ENCODE measurements around the gene CCIN. TPM values are rescaled to one million over a fixed set of nuclear protein-coding genes. Genes with fewer than 3 reads are reported as not detected.

The CCIN gene
- polyA plus RNA-seq, 2 of the 4 experiments (the other 2 are of a cell fraction) = not detected

- TF ChIP-seq BHLHE40 (IDR thresholded peaks at IDR 0.05; ENCODE audit: low read depth, low read length) = no peak
- TF ChIP-seq CHD4 (IDR thresholded peaks at IDR 0.05; ENCODE audit: borderline replicate concordance) = no peak
- TF ChIP-seq KDM1A (IDR thresholded peaks at IDR 0.05; ENCODE audit: low read depth) = no peak
- TF ChIP-seq NFE2L2 (conservative IDR thresholded peaks at IDR 0.05; ENCODE audit: low read length) = no peak
- TF ChIP-seq E2F6 (IDR thresholded peaks at IDR 0.05; ENCODE audit: borderline replicate concordance, low read depth) = no peak
- POLR2A ChIA-PET = interaction anchor here (0.8 to 3.0 kb wide), 7 partner anchors 12 to 240 kb away, joined by 3 to 30 read pairs (median 5); partner anchors contain the start of genes CLTA and GNE
- Histone ChIP-seq H3K9me3 (no peaks in the 10 kb centered on the region), H3K4me2 (peak overlapping the region; percentile 53), H3K27ac (peak overlapping the region; percentile 65 to 90; a peak in 5 of 6 replicates), H3K4me3 (no peak overlapping the region), H3K4me1 (peaks cover 44% of the 10 kb centered on the region)
- WGBS (ENCODE audit: missing lambda C conversion rate) = 45% methylated on average over 4 of the region's 4 CpGs
- CTCF ChIA-PET = interaction anchor here (0.7 to 16.6 kb wide), 18 partner anchors 9 to 281 kb away, joined by 3 to 321 read pairs (median 9); partner anchors contain the start of genes CLTA and GLIPR2
- DNase-seq (ENCODE audit: low read depth in 1 of 2, low spot score in 1 of 2) (peak in 1 of 2 experiments; percentile 53), ATAC-seq (peak; percentile 20 to 41; a peak in 5 of 6 replicates), FAIRE-seq (no peak)
These were observed 5.4 kb upstream of the CCIN start for GRCh38 chr9:36163786-36164170.

- Histone ChIP-seq H3K4me3 (no peak overlapping the region), H3K4me1 (peaks cover 44% of the 10 kb centered on the region), H3K9me3 (no peaks in the 10 kb centered on the region), H3K4me2 (no peak overlapping the region), H3K27ac (peak overlapping the region; percentile 65 to 90; a peak in 5 of 6 replicates)
- TF ChIP-seq TP53 (CRISPR knock-in tag; IDR thresholded peaks at IDR 0.05) = no peak
- TF ChIP-seq CBX8 (IDR thresholded peaks at IDR 0.05) = no peak
- TF ChIP-seq BHLHE40 (IDR thresholded peaks at IDR 0.05; ENCODE audit: low read depth, low read length) = no peak
- TF ChIP-seq NFE2L2 (conservative IDR thresholded peaks at IDR 0.05; ENCODE audit: low read length) = no peak
- no peak for TF ChIP-seq ZSCAN20 (CRISPR knock-in tag; IDR thresholded peaks at IDR 0.05)
- no peak for TF ChIP-seq PHF8 (IDR thresholded peaks at IDR 0.05; ENCODE audit: borderline replicate concordance, low read depth)
- ATAC-seq (no peak), DNase-seq (ENCODE audit: low read depth in 1 of 2, low spot score in 1 of 2) (no peak), FAIRE-seq (no peak)
- WGBS (ENCODE audit: missing lambda C conversion rate) = 85% methylated on average over 6 of the region's 6 CpGs
- ChIA-PET CTCF (interaction anchor here (0.7 to 16.6 kb wide), 18 partner anchors 10 to 282 kb away, joined by 3 to 321 read pairs (median 12); partner anchors contain the start of genes CLTA and GLIPR2), POLR2A (interaction anchor here (0.8 to 3.0 kb wide), 7 partner anchors 13 to 240 kb away, joined by 3 to 30 read pairs (median 5); partner anchors contain the start of genes CLTA and GNE)
These were observed 4.8 kb upstream of the CCIN start for GRCh38 chr9:36164372-36164771.

- no peak overlapping the region for H3K4me3 ChIP-seq
- ChIA-PET CTCF (interaction anchor here (1.0 to 16.6 kb wide), 15 partner anchors 10 to 283 kb away, joined by 3 to 321 read pairs (median 14); partner anchors contain the start of genes CLTA and GLIPR2), POLR2A (interaction anchor here (0.7 to 3.0 kb wide), 4 partner anchors 14 to 93 kb away, joined by 4 to 30 read pairs (median 5); partner anchors contain the start of gene CLTA)
- DNase-seq (ENCODE audit: low read depth in 1 of 2, low spot score in 1 of 2) (no peak), ATAC-seq (no peak), FAIRE-seq (no peak)
- no peaks in the 10 kb centered on the region for H3K9me3 ChIP-seq
- WGBS (ENCODE audit: missing lambda C conversion rate) = 55% methylated on average over 3 of the region's 3 CpGs
- H3K27ac ChIP-seq = peak overlapping the region; percentile 65 to 90; a peak in 4 of 6 replicates
- no peak overlapping the region for H3K4me2 ChIP-seq
- H3K4me1 ChIP-seq = peaks cover 44% of the 10 kb centered on the region
- TF ChIP-seq MYC (IDR thresholded peaks at IDR 0.05; ENCODE audit: borderline replicate concordance, low read length) = no peak
- no peak for TF ChIP-seq TFCP2L1 (CRISPR knock-in tag; IDR thresholded peaks at IDR 0.05)
- no peak for TF ChIP-seq ZC3H11A (IDR thresholded peaks at IDR 0.05)
- no peak for TF ChIP-seq BHLHE40 (IDR thresholded peaks at IDR 0.05; ENCODE audit: low read depth, low read length)
- TF ChIP-seq SMC3 (IDR thresholded peaks at IDR 0.05) = no peak
- TF ChIP-seq CHD2 (IDR thresholded peaks at IDR 0.05; ENCODE audit: low read length, partially characterized antibody) = no peak
These were observed 4.2 kb upstream of the CCIN start for GRCh38 chr9:36164989-36165388.

- FAIRE-seq = no peak
- H3K4me3 ChIP-seq = no peak overlapping the region; the same call in 2 of the 3 replicates
These were observed 3.4 kb upstream of the CCIN start for GRCh38 chr9:36165826-36166167.

More at GRCh38 chr9:36165826-36166167, 3.4 kb upstream of the CCIN start:
- ChIA-PET POLR2A (interaction anchor here (0.7 to 2.3 kb wide), 2 partner anchors 25 to 55 kb away, joined by 4 to 11 read pairs; partner anchors contain the start of gene CLTA), CTCF (interaction anchor here (0.6 to 16.6 kb wide), 32 partner anchors 8 to 232 kb away, joined by 3 to 321 read pairs (median 6); partner anchors contain the start of genes CLTA, GLIPR2 and RECK)
- H3K9me3 ChIP-seq = no peaks in the 10 kb centered on the region
- H3K4me1 ChIP-seq = peaks cover 44% of the 10 kb centered on the region
- ATAC-seq = no peak
- no peak for TF ChIP-seq NFE2L2 (conservative IDR thresholded peaks at IDR 0.05; ENCODE audit: low read length)
- no peak for TF ChIP-seq REST (IDR thresholded peaks at IDR 0.05)
- no peak for TF ChIP-seq E2F6 (IDR thresholded peaks at IDR 0.05; ENCODE audit: borderline replicate concordance, low read depth)
- TF ChIP-seq ZSCAN20 (CRISPR knock-in tag; IDR thresholded peaks at IDR 0.05) = no peak
- no peak for TF ChIP-seq CHD4 (IDR thresholded peaks at IDR 0.05; ENCODE audit: borderline replicate concordance)
- no peak for TF ChIP-seq NPAS2 (CRISPR knock-in tag; IDR thresholded peaks at IDR 0.05; ENCODE audit: borderline replicate concordance)
- no peak for TF ChIP-seq FOSL2 (IDR thresholded peaks at IDR 0.05)
- no peak for TF ChIP-seq FOSL2 (CRISPR knock-in tag; IDR thresholded peaks at IDR 0.05)
- TF ChIP-seq CBX8 (IDR thresholded peaks at IDR 0.05) = no peak
- TF ChIP-seq HOXA7 (CRISPR knock-in tag; IDR thresholded peaks at IDR 0.05) = no peak
- no peak for TF ChIP-seq RNF2 (IDR thresholded peaks at IDR 0.05; ENCODE audit: borderline replicate concordance, low read depth)
- TF ChIP-seq BHLHE40 (IDR thresholded peaks at IDR 0.05; ENCODE audit: low read depth, low read length) = no peak
- no peak for TF ChIP-seq GATA3 (IDR thresholded peaks at IDR 0.05; ENCODE audit: borderline replicate concordance)
- H3K27ac ChIP-seq = peak overlapping the region; percentile 65 to 84; a peak in 4 of 6 replicates
- H3K4me2 ChIP-seq = peak overlapping the region; percentile 82
- 63% methylated on average over 12 of the region's 12 CpGs for WGBS (ENCODE audit: missing lambda C conversion rate)
- DNase-seq (ENCODE audit: low read depth in 1 of 2, low spot score in 1 of 2) = no peak
